Body of pancreas (tissue), 4 donors: ENCODE measurements around the gene SART1.

Experiments used
- CTCF ChIP-seq, 7 experiments: fragments of 450-650 bp in 4 of 7; fragments of 200-600 bp in 3 of 7; sonication (generic) in 3 of 7; IDR thresholded peaks; one replicate each; pipeline ENCODE4 v1.5.1; 2016 to 2019; ENCODE audit warnings: antibody characterized with exemption in 7 of 7
- POLR2A ChIP-seq, 3 donors: fragments of 450-650 bp; IDR thresholded peaks; one replicate each; pipeline ENCODE4 v1.6.1; 2016; ENCODE audit warnings: antibody characterized with exemption in 3 of 3, mild to moderate bottlenecking in 2 of 3

- peak in 2 of 3 donors; percentile 67 to 74 for TF ChIP-seq POLR2A (IDR thresholded peaks at IDR 0.05)
- TF ChIP-seq CTCF (IDR thresholded peaks at IDR 0.05) = peak in 1 of 7 experiments; percentile 21
Measured at GRCh38 chr11:66001942-66002647, 40.6 kb downstream of the SART1 start, which contains the start of the genes BANF1 and EIF1AD.
